Activated CD4-positive, alpha-beta T cell treated with anti-CD3 and anti-CD28 coated beads for 1 hour (primary cell): ENCODE data around the gene C2orf49.

Experiments
- DNase-seq: peaks from one replicate; pipeline ENCODE4 v3.0.0-alpha.2; 2020

C2orf49 gene

DNA sequence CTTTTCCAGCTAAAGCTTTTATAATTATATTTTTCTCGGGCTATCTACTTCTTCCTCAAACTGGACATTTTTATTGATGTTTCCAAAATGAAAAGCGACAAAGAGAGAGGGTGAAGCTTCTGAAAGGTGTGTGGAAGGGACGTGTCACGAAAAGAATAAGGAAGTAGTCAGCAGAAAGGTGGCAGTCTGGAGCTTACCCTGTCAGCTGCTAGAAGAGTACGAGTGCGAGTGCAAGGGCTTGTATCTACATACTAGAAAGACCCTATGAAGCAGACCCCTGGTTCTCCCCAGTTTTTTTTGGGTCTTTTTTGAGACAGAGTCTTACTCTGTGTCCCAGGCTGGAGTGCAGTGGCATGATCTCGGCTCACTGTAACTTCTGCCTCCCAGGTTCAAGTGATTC, 46.9 kb downstream of the C2orf49 start:
- DNase-seq = no peak

GRCh38 chr2:105384861-105385260, 47.5 kb downstream of the C2orf49 start:
- DNase-seq = no peak

DNA sequence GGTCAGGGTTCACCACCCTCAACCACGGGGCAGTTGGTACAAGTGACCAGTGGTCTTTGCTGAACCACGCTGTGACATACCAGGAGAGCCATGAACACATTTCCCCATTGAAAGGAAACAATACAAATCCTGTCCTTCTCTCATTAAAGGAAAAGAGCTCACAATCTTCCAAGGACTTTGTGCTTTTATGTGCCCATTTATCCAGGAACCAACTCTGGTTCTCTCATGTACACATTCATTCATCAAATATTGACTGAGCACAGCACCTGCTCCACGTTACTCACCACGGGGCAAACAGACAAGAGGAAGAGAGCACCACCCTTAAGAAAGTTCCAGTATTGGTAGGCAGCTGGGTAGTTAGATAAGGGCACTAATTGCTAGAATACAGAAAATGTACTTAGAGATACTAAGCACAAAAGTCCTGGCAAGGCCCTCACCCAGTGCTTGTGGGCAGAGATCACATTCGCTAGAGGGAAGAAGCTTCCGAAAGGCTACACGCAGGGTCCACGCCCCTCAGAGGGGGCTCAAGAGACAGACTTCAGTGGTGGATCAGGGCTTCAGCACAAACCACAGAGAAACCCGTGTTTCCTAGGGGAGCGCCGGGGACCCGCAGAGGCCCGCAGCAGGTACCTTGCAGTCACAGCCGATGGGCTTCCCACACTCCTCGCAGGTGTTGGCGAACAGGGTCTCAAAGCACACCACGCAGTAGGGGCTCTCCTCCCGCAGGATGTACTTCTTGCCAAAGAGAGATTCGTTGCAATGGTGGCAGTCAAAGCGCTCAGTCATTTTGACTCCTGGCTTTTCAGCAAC, 48.6 kb downstream of the C2orf49 start:
- DNase-seq = no peak

DNA sequence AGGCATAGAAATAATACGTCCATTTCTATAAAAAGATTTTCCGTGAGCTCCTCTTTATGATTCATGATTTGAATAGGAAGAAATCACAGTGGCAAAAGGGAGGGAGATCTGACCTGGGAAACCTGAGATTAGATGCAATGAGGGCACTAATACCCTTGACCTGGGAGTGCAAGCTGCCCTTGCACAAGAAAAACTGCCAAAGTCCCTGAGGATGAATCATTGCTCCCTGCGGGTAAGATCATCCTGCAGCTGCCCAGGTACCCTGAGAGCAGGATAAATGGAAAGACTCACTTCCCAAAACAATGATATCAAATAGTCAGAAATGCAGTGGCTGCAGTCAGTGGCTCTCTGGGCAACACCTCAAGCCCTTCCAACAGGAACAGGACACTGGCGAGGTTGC, 49.9 kb downstream of the C2orf49 start:
- DNase-seq = no peak

DNA sequence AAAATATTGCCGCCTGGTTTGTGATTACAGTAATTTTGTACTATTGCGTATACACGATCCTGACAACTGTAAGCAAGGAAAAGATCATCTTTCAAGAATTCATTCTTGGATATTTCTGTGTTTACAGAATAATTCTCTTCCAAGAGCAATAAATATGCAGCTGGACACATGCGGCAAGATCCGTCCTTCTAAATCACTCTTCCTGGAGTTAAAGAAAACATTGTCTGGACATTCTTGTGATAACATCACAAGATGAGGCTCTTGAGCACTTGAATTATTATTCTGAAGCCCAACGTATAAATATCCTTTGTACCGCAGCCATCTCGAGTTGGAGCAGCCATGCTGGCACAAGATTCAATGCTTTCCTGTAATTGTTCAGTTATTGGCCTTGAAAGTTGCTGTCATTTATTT, 51.6 kb downstream of the C2orf49 start:
- no peak for DNase-seq

DNA sequence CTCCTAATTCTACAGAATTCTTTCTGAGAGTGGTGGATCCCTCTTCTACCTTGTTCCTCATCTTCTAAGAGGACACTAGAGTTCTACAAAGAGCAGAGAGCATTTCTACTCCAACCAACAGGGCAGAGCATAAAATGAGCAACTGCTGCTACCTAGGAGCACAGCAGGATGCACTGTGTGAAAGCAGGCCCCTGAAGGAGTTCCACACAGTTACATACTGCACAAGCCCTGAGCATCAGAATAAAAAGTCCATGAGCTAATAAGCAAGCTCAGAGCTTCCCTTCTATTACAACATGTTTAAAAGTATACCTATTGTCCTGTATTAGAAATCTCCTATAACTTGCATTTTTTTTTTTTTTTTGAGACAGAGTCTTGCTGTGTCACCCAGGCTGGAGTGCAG, 53.1 kb downstream of the C2orf49 start:
- no peak for DNase-seq

DNA sequence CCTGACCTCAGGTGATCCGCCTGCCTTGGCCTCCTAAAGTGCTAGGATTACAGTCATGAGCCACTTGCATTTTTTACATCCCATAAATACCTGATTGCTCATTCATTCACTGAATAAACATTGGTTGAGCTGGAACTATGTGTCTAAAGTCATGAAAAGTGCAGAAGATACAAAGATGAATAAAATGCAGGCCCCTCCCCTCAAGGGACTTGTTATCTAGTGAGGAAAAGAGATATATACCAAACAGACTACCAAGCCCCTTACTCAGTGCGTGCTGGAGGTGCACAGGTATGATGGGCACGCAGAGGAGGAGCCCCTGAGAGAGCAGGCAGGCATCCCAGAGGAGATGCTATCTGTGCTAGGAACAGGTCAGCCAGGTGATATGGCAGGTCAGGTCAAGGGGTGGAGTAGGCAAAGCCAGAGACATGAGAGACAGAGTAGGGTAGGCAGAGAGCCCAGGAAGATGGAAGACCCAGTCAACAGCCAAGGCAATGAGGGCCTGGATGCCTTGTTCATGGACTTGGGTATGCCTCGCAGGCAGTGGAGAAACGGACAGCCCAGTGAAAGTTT, 53.8 kb downstream of the C2orf49 start:
- no peak for DNase-seq

DNA sequence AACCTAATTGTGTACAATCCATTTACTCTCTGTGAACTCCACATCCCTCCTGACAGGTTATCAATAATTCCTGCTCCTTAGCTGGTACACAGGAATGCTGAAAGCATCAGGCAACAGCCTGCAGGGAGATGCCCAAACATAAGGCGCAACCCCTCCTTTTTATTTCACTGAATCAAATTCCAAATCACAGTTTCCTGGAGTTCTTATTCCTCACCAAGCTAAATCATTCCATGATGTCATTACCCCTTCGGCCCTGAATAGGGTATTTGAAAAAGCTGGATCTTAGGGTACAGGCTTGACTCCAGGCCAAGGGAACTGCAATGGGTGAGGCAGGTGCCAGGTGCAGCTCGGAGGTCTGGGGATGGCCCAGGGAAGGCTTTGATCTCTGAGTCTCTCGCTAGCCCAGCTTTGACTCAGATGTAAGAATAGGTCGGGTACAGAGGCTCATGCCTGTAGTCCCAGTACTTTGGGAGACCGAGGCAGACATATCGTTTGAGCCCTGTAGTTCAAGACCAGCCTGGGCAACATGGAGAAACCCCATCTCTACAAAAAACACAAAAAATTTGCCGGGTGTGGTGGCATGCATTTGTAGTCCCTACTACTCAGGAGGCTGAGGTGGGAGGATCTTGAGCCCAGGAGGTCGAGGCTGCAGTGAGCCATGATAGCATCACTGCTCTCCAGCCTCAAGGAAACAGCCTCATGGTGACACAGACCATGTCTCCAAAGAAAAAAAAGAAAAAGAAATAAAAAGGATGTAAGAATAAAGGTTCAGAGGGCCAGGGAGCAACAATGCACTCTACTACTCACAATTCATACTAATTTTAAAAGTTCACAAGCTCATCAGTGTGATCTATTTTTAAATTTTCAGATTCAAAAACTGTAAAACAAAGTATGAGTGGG, 54.7 kb downstream of the C2orf49 start:
- DNase-seq = no peak

- DNase-seq = no peak
Observed at GRCh38 chr2:105393373-105394055, 56.2 kb downstream of the C2orf49 start.

DNA sequence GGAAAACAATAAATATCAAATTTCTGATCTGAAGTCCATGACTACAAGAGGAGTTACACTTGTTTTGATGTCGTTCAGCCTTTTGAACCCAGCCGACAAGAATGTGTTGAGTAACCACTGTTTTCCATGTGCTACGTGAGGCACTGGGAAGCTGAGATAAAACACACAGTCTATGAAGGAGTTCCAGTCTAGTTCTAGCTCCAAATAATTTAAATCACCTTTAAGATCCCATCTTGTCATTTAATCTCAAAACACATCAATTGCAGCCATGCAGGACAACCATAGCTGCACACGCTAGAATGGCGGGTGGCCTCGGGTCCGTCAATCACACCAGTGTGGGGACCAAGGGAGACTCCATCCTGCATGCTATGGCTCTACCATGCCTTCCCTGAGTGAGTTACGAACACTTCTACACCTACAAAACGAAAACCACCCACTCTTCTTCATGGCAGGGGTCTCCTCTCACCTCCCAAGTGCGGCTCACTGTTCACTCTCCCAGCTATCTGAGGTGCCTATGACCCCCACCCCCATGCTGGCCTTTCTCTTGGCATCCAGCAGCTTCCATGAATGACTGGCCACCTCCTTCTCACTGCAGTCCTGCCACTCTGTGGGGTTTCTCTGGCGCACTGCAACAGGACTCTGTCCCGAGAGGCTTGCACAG, 57.7 kb downstream of the C2orf49 start:
- DNase-seq = no peak

DNA sequence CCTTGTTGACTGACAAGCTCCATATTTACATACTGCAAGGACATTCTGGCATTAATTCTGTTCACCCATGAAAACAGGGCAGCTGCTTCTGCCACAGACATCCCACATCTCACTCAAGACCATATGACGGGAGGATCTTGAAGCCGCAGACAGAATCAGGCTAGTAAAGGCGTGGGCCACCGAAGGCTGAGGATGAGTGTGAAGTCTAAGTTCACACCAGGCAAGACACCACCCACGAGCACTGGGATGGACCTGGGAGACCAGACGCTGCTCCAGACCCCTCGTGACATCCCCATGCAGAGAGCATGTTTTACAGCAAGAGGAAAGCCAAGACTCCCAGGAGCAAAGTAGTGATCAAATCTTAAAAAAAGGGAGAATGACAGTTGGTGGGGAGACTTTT, 58.4 kb downstream of the C2orf49 start:
- no peak for DNase-seq

- no peak for DNase-seq
Observed at GRCh38 chr2:105396254-105397024, 59.1 kb downstream of the C2orf49 start.

GRCh38 chr2:105397025-105397722, 59.8 kb downstream of the C2orf49 start:
- DNase-seq = no peak

DNA sequence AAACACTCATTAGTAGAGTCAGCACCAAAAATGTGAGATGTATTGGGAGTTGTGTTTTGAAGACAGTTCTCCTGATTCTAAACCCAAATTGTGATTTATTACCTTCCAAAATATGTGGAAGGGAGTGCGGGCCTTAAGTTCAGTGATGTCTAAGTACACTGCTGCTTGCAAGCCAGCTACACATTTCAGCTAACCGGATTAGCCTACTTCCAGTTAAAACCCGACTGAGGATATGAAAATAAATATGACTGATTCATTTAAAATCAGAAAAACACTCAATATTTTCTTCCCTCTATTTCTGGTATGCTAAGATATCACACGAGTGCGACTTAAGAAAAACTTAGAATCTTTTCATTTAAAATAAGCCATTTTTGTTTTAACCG, 60.6 kb downstream of the C2orf49 start:
- DNase-seq = no peak

DNA sequence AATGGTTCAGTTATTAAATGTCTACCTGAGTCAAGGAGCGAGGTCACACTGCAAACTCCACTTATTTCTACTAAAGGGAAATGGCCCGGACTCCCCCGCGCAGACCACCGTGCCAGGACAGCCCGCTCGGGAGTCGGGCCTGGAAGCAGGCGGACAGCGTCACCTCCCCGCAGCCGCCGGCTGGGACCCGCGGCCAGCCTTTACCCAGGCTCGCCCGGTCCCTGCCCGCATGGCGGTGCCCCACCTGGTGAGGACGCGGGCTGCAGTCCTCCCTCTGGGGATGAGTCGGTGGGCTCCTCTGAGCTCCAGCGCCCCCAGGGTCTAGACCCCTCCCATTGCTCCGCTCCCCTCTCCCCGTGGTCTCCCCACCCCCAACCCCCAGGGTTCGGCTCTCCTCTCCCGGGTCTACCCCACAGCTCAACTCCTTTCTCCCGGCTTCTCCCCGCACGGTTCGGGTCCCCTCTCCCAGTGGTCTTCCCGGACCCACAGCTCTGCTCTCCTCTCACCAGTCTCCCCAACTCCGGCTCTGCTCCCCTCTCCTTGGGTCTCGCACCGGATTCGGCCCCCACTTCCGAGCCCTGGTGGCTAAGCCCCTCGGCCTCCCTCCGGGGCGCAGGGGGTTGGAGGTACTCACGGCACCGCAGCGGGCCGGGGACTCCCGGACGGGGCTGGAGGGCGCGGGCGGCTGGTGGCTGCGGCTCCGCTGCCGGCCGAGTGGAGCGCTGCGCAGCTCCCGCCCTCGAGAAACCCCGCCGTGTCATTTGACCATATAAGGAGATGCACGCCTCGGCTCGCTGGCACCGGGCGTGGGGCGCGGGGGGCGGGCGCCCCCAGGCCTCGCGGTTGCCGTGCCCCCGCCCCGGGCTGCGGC, 61.2 kb downstream of the C2orf49 start, which contains the start of gene FHL2:
FHL2 (minus strand) TSS at position 716 of the 871 bp plus-strand sequence. CDS start 12,535 bp downstream, outside the sequence.
- peak; percentile 58 for DNase-seq
